Measurements from ENCODE around the gene HIGD1A. TPM values are rescaled to one million over a fixed set of nuclear protein-coding genes. Genes with fewer than 3 reads are reported as not detected.

HIGD1A gene
- total RNA-seq, 6 experiments from 2014 or later, result 115 to 144 (median 125) TPM

DNA sequence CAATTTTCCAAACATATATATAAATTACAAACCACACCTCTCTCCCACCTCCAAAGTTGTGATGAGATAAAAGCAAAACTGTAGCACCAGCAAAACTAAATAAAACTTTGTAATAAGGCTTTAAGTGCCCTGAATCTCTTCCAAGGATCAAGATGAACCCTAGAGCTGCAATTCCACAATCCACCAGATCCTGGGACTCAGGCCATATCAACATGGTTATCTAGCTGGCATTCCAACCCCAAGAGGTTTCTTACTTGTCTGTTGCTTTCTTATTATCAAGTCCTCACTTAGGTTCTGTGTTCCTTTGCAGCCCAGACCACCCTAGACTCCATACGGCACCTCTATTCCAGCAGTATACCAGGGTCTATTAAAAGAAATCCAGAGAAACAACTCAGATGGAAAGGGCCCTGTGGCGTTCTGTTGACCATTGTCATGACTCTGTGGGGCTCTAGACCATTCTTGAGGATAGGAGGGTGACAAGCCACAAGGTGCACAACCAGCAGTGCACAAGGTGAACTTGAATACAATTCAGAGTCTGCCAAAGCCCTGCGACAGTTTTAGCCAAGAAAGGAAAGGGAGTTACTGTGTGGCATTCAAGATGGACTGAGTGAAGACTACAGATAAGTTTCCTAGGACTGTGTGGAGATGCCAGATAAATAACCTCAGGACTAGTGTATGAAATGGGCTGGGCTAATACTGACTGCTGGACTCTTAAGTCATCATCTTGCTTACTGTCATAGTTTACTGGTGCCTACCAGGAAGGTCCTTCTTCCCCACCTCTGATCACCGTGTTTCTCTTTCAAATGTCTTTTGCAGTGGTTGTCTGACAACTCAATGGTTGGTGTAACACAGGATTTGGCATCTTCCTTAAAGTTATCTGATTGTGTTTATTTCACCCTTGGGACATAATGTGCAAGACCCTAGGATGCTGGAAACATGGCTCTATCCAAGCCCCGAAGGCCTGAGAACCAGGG, 32.1 kb upstream of the HIGD1A start:
- DNase-seq, result no peak
- Mint-ChIP-seq H3K4me1 (ENCODE audit: low read depth) (peaks cover 7% of the 10 kb centered on the region), H3K4me3 (no peak overlapping the region), H3K27ac (no peak overlapping the region), H3K36me3 (ENCODE audit: low read depth) (no peaks in the 10 kb centered on the region), H3K9me3 (no peaks in the 10 kb centered on the region), H3K27me3 (ENCODE audit: insufficient read depth) (peaks cover 22% of the 10 kb centered on the region)
- TF ChIP-seq, protein P1, sequence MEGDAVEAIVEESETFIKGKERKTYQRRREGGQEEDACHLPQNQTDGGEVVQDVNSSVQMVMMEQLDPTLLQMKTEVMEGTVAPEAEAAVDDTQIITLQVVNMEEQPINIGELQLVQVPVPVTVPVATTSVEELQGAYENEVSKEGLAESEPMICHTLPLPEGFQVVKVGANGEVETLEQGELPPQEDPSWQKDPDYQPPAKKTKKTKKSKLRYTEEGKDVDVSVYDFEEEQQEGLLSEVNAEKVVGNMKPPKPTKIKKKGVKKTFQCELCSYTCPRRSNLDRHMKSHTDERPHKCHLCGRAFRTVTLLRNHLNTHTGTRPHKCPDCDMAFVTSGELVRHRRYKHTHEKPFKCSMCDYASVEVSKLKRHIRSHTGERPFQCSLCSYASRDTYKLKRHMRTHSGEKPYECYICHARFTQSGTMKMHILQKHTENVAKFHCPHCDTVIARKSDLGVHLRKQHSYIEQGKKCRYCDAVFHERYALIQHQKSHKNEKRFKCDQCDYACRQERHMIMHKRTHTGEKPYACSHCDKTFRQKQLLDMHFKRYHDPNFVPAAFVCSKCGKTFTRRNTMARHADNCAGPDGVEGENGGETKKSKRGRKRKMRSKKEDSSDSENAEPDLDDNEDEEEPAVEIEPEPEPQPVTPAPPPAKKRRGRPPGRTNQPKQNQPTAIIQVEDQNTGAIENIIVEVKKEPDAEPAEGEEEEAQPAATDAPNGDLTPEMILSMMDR (IDR thresholded peaks at IDR 0.05), result peak; percentile 34; the same call in 1 of the 2 replicates

DNA sequence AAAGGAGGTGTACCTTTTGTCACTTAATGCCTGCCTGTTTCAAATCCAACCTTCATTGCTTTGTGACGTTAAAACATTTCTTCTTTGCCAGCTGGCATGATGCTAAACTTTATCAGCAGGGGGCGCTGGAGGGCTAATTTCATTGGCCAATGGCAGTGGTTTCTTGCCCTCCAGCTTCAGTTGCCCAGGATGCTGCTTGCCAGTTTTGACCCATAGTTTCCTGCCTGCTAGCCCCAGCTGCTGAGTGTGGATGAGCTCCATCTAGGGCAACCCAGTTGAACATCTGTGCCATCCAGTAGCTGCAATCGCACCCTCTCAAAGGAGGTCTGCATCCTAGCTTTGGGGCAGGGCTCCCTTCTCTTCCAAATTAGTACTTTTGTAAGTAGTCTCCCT, 27.0 kb upstream of the HIGD1A start:
- Mint-ChIP-seq H3K27ac (no peak overlapping the region), H3K4me3 (no peak overlapping the region), H3K36me3 (ENCODE audit: low read depth) (no peaks in the 10 kb centered on the region), H3K4me1 (ENCODE audit: low read depth) (no peaks in the 10 kb centered on the region), H3K9me3 (no peaks in the 10 kb centered on the region), H3K27me3 (ENCODE audit: insufficient read depth) (peaks cover 24% of the 10 kb centered on the region)
- TF ChIP-seq, protein P1 (IDR thresholded peaks at IDR 0.05), result peak; percentile 90
- DNase-seq, result peak; percentile 61

DNA sequence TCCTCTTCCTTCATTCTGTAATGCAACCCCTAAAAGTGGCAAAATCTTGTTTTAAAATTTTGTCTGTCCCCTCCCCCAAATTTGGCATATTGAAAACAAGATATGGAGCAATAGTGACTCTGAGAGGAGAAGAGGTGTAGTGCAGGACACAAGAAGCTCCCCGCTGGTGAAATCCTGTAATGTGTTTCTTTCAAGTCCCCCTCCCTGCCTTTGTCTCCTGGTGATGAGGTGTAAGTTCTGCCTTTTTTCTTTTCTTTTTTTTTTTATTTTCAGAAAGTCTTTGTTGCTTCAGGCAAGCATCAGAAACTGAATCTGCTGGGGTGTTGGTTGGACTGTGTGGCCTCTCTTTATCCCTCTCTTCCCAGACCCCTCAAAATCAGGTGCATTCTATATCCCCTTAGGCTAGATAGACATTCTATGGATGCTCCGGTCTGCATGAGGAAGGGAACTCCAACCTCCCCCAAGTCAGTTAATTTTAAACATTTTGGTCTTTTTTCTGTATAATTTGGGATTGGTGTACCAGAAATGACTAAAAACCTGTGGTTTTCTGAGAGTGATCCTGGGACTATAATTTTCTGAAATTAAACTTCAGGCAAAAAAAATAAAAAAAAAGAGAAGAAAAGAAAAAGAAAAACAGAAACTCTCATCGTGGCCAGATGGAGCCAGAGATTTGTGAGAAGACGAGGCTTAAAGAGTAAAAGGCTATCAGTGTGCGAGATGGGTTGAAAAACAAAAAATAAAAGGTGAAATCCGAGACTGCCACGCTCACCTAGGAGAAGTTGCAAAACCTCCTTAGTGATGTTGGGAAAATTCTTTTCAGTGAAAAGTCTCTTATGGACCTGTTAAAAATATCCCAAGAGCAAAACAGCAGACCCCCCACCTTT, 26.4 kb upstream of the HIGD1A start:
- peaks cover 21% of the 10 kb centered on the region for H3K27me3 Mint-ChIP-seq (ENCODE audit: insufficient read depth)
- H3K36me3 Mint-ChIP-seq (ENCODE audit: low read depth), result no peaks in the 10 kb centered on the region
- no peak overlapping the region for H3K27ac Mint-ChIP-seq
- TF ChIP-seq, protein P1 (IDR thresholded peaks at IDR 0.05), result peak; percentile 54; the same call in 1 of the 2 replicates
- DNase-seq, result no peak
- no peaks in the 10 kb centered on the region for H3K4me1 Mint-ChIP-seq (ENCODE audit: low read depth)
- H3K4me3 Mint-ChIP-seq, result no peak overlapping the region
- H3K9me3 Mint-ChIP-seq, result no peaks in the 10 kb centered on the region

DNA sequence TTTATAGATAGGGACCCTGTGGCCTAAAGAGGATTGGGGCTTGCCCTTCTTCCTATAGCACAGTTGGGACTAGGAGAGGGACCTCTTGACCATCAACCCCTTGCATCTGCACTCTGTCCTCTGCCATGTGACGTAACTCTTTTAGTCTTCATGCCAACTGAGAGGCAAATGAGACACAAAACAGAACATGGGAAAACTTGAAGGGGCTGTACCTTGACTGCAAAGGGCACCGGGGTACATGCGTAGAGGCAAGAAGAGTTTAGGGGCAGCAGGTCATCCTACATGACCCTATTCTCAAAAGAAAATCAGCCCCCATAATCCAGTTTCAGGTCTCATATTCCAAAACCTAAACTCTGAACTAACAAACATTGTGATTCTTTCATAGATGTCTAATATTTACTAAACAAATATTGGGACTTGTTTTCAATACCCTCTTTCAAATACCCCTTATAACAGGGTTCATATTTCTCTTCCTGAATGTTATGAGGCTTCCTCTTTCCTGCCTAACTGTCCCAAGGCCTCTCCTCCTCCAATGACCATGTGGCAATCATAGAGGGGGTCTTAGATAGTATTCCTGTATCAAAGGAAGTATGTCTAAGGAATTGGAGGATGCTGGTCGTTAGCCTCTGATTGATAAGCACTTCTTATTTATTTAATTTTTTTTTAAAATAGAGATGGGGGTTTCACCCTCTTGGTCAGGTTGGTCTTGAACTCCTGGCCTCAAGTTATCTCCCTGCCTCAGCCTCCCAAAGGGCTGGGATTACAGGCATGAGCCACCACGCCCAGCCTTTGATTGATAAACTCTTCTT, 25.5 kb upstream of the HIGD1A start:
- no peaks in the 10 kb centered on the region for H3K9me3 Mint-ChIP-seq
- H3K4me3 Mint-ChIP-seq, result no peak overlapping the region
- DNase-seq, result no peak
- TF ChIP-seq, protein P1 (IDR thresholded peaks at IDR 0.05), result no peak
- no peaks in the 10 kb centered on the region for H3K4me1 Mint-ChIP-seq (ENCODE audit: low read depth)
- H3K27ac Mint-ChIP-seq, result no peak overlapping the region
- peaks cover 17% of the 10 kb centered on the region for H3K27me3 Mint-ChIP-seq (ENCODE audit: insufficient read depth)
- no peaks in the 10 kb centered on the region for H3K36me3 Mint-ChIP-seq (ENCODE audit: low read depth)

DNA sequence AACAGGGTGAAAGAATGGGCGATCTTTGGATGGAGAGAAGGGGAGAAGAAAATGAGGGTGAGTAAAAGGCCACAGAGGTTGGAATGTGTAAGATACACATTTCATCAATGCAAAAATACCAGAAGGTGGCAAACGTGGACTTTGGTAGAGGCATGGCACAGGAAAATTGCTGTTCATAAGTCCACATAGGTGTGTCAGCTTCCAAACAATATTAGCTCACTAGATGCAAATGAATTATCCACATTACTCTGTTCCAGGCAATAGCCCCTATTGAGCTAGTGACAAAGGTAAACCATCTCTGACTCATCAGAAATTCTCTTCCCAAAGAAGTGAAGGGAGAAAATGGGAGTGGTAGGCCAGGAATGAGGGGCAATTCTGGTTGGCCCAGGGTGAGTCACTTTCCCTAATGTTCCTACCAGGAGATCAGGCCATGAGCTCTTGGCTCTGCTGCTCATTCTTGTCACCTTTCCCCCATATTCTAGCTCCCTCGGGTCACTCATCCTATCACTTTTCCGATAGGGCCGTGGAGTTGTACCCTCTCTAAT, 24.9 kb upstream of the HIGD1A start:
- no peaks in the 10 kb centered on the region for H3K36me3 Mint-ChIP-seq (ENCODE audit: low read depth)
- TF ChIP-seq, protein P1 (IDR thresholded peaks at IDR 0.05), result no peak
- H3K4me3 Mint-ChIP-seq, result no peak overlapping the region
- no peak for DNase-seq
- H3K4me1 Mint-ChIP-seq (ENCODE audit: low read depth), result no peaks in the 10 kb centered on the region
- H3K27me3 Mint-ChIP-seq (ENCODE audit: insufficient read depth), result peaks cover 17% of the 10 kb centered on the region
- H3K9me3 Mint-ChIP-seq, result no peaks in the 10 kb centered on the region
- H3K27ac Mint-ChIP-seq, result no peak overlapping the region

All from HFFc6 (cell line).